ENCODE measurements around the gene SIRPA. TPM values are rescaled to one million over a fixed set of nuclear protein-coding genes. Genes with fewer than 3 reads are reported as not detected.
"Not testable (repeated sequence)": the region's sequence is repeated elsewhere in the genome, so short reads cannot be mapped to it uniquely, and the experiment has no call there.

The SIRPA gene
- polyA plus RNA-seq, 1 donor (not counting 4 experiments of a cell fraction or from before 2014, with no cell fraction given): 23.7 TPM

DNA sequence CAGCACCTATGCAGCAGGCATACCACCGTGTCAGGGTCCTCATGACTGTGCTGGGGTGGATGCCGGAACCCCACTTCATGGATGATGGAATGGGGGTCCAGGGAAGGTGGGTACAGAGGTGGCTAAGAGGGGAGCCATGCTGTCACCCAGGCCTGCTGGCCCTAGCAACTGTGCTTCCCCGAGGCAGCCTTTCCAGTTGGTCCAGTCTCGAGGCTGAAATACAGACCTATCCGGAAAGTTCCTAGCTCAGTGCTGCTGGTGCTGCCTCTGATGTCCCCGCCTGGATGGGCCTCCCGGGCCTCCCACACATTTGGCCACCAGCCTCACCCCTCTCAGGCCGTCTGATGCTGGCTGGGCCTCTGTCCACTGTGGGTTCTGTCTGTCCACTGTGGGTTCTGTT lies 17.4 kb downstream of the SIRPA start:
- H3K4me1 ChIP-seq (ENCODE audit: control insufficient read depth, extremely low read depth, insufficient read depth, low read length): peaks cover 21% of the 10 kb centered on the region
- H4K20me1 ChIP-seq (ENCODE audit: control insufficient read depth, extremely low read depth, insufficient read depth, low read length): peaks cover 7% of the 10 kb centered on the region
- peaks cover 15 to 36% of the 10 kb centered on the region in 2 experiments for H3K36me3 ChIP-seq (ENCODE audit: control insufficient read depth in 2 of 2, extremely low read depth in 1 of 2, insufficient read depth in 2 of 2, low read length in 2 of 2)
- dilution Hi-C loops (cut with MboI; ENCODE audit: extremely low pct_ligation_motif_present, low sequenced_read_pairs): no loop called here
- peaks cover 45% of the 10 kb centered on the region for H3K79me2 ChIP-seq (ENCODE audit: control insufficient read depth, insufficient read depth, low read length)
- no peak overlapping the region for H3K9ac ChIP-seq (ENCODE audit: control insufficient read depth, extremely low read depth, insufficient read depth, low read length)
- H3K27me3 ChIP-seq (ENCODE audit: control insufficient read depth, extremely low read depth, insufficient read depth, low read length): no peaks in the 10 kb centered on the region
- H3K27ac ChIP-seq (ENCODE audit: control insufficient read depth, insufficient read depth, low read length): peak overlapping the region; percentile 72
- H3K4me2 ChIP-seq (ENCODE audit: control insufficient read depth, extremely low read depth, insufficient read depth, low read depth, low read length): peak overlapping the region; percentile 71
- no peak overlapping the region for H2AFZ ChIP-seq (ENCODE audit: control insufficient read depth, low read length)
- TF ChIP-seq EZH2 (IDR thresholded peaks at IDR 0.05; ENCODE audit: low read length): no peak
- TF ChIP-seq, protein P1, sequence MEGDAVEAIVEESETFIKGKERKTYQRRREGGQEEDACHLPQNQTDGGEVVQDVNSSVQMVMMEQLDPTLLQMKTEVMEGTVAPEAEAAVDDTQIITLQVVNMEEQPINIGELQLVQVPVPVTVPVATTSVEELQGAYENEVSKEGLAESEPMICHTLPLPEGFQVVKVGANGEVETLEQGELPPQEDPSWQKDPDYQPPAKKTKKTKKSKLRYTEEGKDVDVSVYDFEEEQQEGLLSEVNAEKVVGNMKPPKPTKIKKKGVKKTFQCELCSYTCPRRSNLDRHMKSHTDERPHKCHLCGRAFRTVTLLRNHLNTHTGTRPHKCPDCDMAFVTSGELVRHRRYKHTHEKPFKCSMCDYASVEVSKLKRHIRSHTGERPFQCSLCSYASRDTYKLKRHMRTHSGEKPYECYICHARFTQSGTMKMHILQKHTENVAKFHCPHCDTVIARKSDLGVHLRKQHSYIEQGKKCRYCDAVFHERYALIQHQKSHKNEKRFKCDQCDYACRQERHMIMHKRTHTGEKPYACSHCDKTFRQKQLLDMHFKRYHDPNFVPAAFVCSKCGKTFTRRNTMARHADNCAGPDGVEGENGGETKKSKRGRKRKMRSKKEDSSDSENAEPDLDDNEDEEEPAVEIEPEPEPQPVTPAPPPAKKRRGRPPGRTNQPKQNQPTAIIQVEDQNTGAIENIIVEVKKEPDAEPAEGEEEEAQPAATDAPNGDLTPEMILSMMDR (optimal IDR thresholded peaks at IDR 0.05 in 1 of 3, IDR thresholded peaks at IDR 0.05 in 1 of 3, conservative IDR thresholded peaks at IDR 0.05 in 1 of 3; ENCODE audit: extremely low read depth in 1 of 3, insufficient read depth in 2 of 3, low read length in 3 of 3): no peak
- peak; percentile 17 for FAIRE-seq
- H3K9me3 ChIP-seq (ENCODE audit: control insufficient read depth, low read depth, low read length): no peaks in the 10 kb centered on the region
- no peak overlapping the region for H3K4me3 ChIP-seq (ENCODE audit: control insufficient read depth in 2 of 3, extremely low read depth in 1 of 3, insufficient read depth in 2 of 3, low read depth in 1 of 3, low read length in 3 of 3)
- DNase-seq (ENCODE audit: low read depth, low spot score): no peak
- peaks cover 3% of the 10 kb centered on the region for H3K9me1 ChIP-seq (ENCODE audit: control insufficient read depth, extremely low read depth, insufficient read depth, low read length)

GRCh38 chr20:1915233-1915632 lies 20.0 kb downstream of the SIRPA start:
- H3K4me2 ChIP-seq (ENCODE audit: control insufficient read depth, extremely low read depth, insufficient read depth, low read depth, low read length); H3K27me3 ChIP-seq (ENCODE audit: control insufficient read depth, extremely low read depth, insufficient read depth, low read length); dilution Hi-C loops (cut with MboI; ENCODE audit: extremely low pct_ligation_motif_present, low sequenced_read_pairs); H3K27ac ChIP-seq (ENCODE audit: control insufficient read depth, insufficient read depth, low read length); DNase-seq (ENCODE audit: low read depth, low spot score); FAIRE-seq; H3K9me3 ChIP-seq (ENCODE audit: control insufficient read depth, low read depth, low read length); H4K20me1 ChIP-seq (ENCODE audit: control insufficient read depth, extremely low read depth, insufficient read depth, low read length); H2AFZ ChIP-seq (ENCODE audit: control insufficient read depth, low read length); H3K9me1 ChIP-seq (ENCODE audit: control insufficient read depth, extremely low read depth, insufficient read depth, low read length); H3K4me3 ChIP-seq (ENCODE audit: control insufficient read depth in 2 of 3, extremely low read depth in 1 of 3, insufficient read depth in 2 of 3, low read depth in 1 of 3, low read length in 3 of 3); H3K9ac ChIP-seq (ENCODE audit: control insufficient read depth, extremely low read depth, insufficient read depth, low read length): not testable (repeated sequence)
- Histone ChIP-seq H3K79me2 (ENCODE audit: control insufficient read depth, insufficient read depth, low read length) (peaks cover 33% of the 10 kb centered on the region), H3K4me1 (ENCODE audit: control insufficient read depth, extremely low read depth, insufficient read depth, low read length) (peaks cover 17% of the 10 kb centered on the region), H3K36me3 (ENCODE audit: control insufficient read depth in 2 of 2, extremely low read depth in 1 of 2, insufficient read depth in 2 of 2, low read length in 2 of 2) (peaks cover 21 to 43% of the 10 kb centered on the region in 2 experiments)

DNA sequence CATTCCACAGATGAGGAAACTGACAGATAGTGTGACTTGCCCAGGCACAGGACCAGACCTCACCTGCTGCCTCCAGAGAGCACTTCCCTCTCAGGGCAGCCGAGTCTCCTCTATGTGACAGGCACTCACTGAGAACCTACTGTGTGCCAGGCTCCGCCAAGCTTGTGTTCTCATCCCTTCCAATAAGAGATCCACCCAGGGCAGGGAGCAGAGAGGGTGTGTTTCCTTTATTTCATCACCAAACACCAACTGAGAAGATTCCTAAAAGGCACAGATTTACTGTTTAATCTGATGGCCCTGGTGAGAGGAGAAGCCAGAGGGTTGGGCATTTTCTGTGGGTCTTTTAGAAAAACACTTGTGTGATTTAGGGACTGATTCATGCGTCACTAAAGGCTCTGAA lies 20.5 kb downstream of the SIRPA start:
- no peak for TF ChIP-seq EZH2 (IDR thresholded peaks at IDR 0.05; ENCODE audit: low read length)
- TF ChIP-seq, protein P1 (optimal IDR thresholded peaks at IDR 0.05 in 1 of 3, IDR thresholded peaks at IDR 0.05 in 1 of 3, conservative IDR thresholded peaks at IDR 0.05 in 1 of 3; ENCODE audit: extremely low read depth in 1 of 3, insufficient read depth in 2 of 3, low read length in 3 of 3): no peak
- FAIRE-seq: no peak
- Histone ChIP-seq H3K9me1 (ENCODE audit: control insufficient read depth, extremely low read depth, insufficient read depth, low read length) (peaks cover 4% of the 10 kb centered on the region), H2AFZ (ENCODE audit: control insufficient read depth, low read length) (no peak overlapping the region), H4K20me1 (ENCODE audit: control insufficient read depth, extremely low read depth, insufficient read depth, low read length) (no peaks in the 10 kb centered on the region), H3K27ac (ENCODE audit: control insufficient read depth, insufficient read depth, low read length) (no peak overlapping the region), H3K4me3 (ENCODE audit: control insufficient read depth in 2 of 3, extremely low read depth in 1 of 3, insufficient read depth in 2 of 3, low read depth in 1 of 3, low read length in 3 of 3) (no peak overlapping the region), H3K9ac (ENCODE audit: control insufficient read depth, extremely low read depth, insufficient read depth, low read length) (no peak overlapping the region), H3K79me2 (ENCODE audit: control insufficient read depth, insufficient read depth, low read length) (peaks cover 31% of the 10 kb centered on the region), H3K4me1 (ENCODE audit: control insufficient read depth, extremely low read depth, insufficient read depth, low read length) (peaks cover 17% of the 10 kb centered on the region), H3K27me3 (ENCODE audit: control insufficient read depth, extremely low read depth, insufficient read depth, low read length) (no peaks in the 10 kb centered on the region), H3K4me2 (ENCODE audit: control insufficient read depth, extremely low read depth, insufficient read depth, low read depth, low read length) (no peak overlapping the region), H3K9me3 (ENCODE audit: control insufficient read depth, low read depth, low read length) (no peaks in the 10 kb centered on the region), H3K36me3 (ENCODE audit: control insufficient read depth in 2 of 2, extremely low read depth in 1 of 2, insufficient read depth in 2 of 2, low read length in 2 of 2) (peaks cover 21 to 44% of the 10 kb centered on the region in 2 experiments)
- dilution Hi-C loops (cut with MboI; ENCODE audit: extremely low pct_ligation_motif_present, low sequenced_read_pairs): no loop called here
- no peak for DNase-seq (ENCODE audit: low read depth, low spot score)
